SH-SY5Y (cell line): ENCODE measurements around the gene CFAP65.

Source experiments
- GATA2 ChIP-seq: IDR thresholded peaks from 2 replicates; pipeline ENCODE4 v1.6.1; 2011; ENCODE audit warnings: mild to moderate bottlenecking, low read depth, low read length
- GATA3 ChIP-seq: IDR thresholded peaks from 2 replicates; pipeline ENCODE4 v1.6.1; 2011; ENCODE audit warnings: low read depth, mild to moderate bottlenecking, low read length, moderate library complexity

- no peak for TF ChIP-seq GATA3
- TF ChIP-seq GATA2: no peak
Observed at GRCh38 chr2:219049282-219049681, 8.0 kb upstream of the CFAP65 start.
